Adrenal gland (tissue), 12 donors: ENCODE data around the gene ADK. TPM values are rescaled to one million over a fixed set of nuclear protein-coding genes. Genes with fewer than 3 reads are reported as not detected.

ENCODE experiments used
- DNase-seq, 7 donors: peaks; one replicate each; pipeline ENCODE4 v3.0.0-alpha.2; 2019 to 2020
- H3K27ac ChIP-seq, 5 donors: fragments of 200-600 bp; sonication (generic) in 4 of 5; 1 replicate in 3 of 5; 2 replicates in 2 of 5; pipeline versions ENCODE4 v1.5.1 to v1.8.0; 2016 to 2020; ENCODE audit warnings: mild to moderate bottlenecking in 1 of 5
- H3K27me3 ChIP-seq: fragments of 200-600 bp; 2 replicates; pipeline ENCODE4 v1.8.0; 2021
- H3K36me3 ChIP-seq, 2 donors: fragments of 200-600 bp; replicated peaks in 1 of 2; 1 replicate in 1 of 2; 2 replicates in 1 of 2; pipeline versions ENCODE4 v1.5.1 to v1.8.0; 2018 to 2022
- H3K4me1 ChIP-seq, 2 donors: fragments of 200-600 bp; replicated peaks in 1 of 2; 1 replicate in 1 of 2; 2 replicates in 1 of 2; pipeline versions ENCODE4 v1.5.1 to v1.8.0; 2018 to 2021
- H3K4me3 ChIP-seq, 4 donors: fragments of 200-600 bp; sonication (generic) in 3 of 4; one replicate each; pipeline ENCODE4 v1.5.1; 2016 to 2018
- H3K9me3 ChIP-seq, 3 donors: fragments of 200-600 bp; sonication (generic) in 1 of 3; replicated peaks in 1 of 3; 1 replicate in 2 of 3; 2 replicates in 1 of 3; pipeline versions ENCODE4 v1.5.1 to v1.8.0; 2016 to 2021
- CTCF ChIP-seq, 6 experiments: fragments of 450-650 bp in 4 of 6; fragments of 200-600 bp in 2 of 6; sonication (generic) in 1 of 6; IDR thresholded peaks; 1 replicate in 5 of 6; 2 replicates in 1 of 6; pipeline versions ENCODE4 v1.5.1 to v1.8.0; 2016 to 2021; ENCODE audit warnings: antibody characterized with exemption in 6 of 6, mild to moderate bottlenecking in 2 of 6, moderate library complexity in 1 of 6
- POLR2A ChIP-seq, 2 donors: fragments of 450-650 bp; IDR thresholded peaks; one replicate each; pipeline ENCODE4 v1.6.1; 2017; ENCODE audit warnings: antibody characterized with exemption in 2 of 2, mild to moderate bottlenecking in 2 of 2, moderate library complexity in 1 of 2
- WGBS, 4 donors: extraction: QIAGEN DNeasy Blood & Tissue Kit in 2 of 4; methylation state at CpG; one replicate each; pipeline versions ENCODE4 v1.1.5 to v1.1.7; 2013 to 2017; 5-methylcytosine and 5-hydroxymethylcytosine counted together
- intact Hi-C, 2 donors: fragments of 100-400 bp; cut with DNase I; formaldehyde crosslinking; loops; one replicate each; pipeline versions ENCODE4 v1.14.1 to v1.15.0; 2022 to 2023
- polyA plus RNA-seq, 3 donors: library from polyadenylated mRNA; stranded (reverse); fragments of 200-250 nt in 2 of 3; fragments of 350-450 nt in 1 of 3; fragmentation: Illumina TruSeq in 1 of 3; extraction: RNeasy Lipid Tissue Mini Kit (QIAGEN cat#74804) in 1 of 3; gene quantifications; one replicate each; pipeline ENCODE4 v1.2.3, GENCODE V29; 2013 to 2014
- total RNA-seq, 9 donors: library from RNA; depleted of rRNA in 4 of 9; stranded (reverse); fragments of >200 nt in 4 of 9; fragments of 120-200 nt in 1 of 9; fragmentation: NEBNext Ultra II Directional in 1 of 9; extraction: Animal tissue kit (Norgen Biotek cat#: 25700) in 1 of 9; gene quantifications; one replicate each; pipeline versions ENCODE4 v1.1.0 to v1.2.4, GENCODE V29; 2013 to 2023
- donor health status: healthy with polysubstance abuse.
- donor health status: Bipolar disorder and iron deficiency.
- donor health status: DM: yes; HTN: yes; CAD: no.
- donor health status: DM: no; HTN: no; CAD: no.
- donor health status: DM: no; HTN: no; CAD: no.
- donor health status: DM: yes; HTN: yes; CAD: no.

Gene ADK
- total and polyA plus RNA-seq, 12 donors, result 8.2 to 45.5 (median 22.2) TPM

GRCh38 chr10:74514322-74514721 is 363.3 kb downstream of the ADK start:
- H3K4me3 ChIP-seq, result no peak overlapping the region
- intact Hi-C loops, result no loop called here
- H3K27me3 ChIP-seq, result no peaks in the 10 kb centered on the region
- no peak for DNase-seq
- H3K36me3 ChIP-seq, result no peaks in the 10 kb centered on the region
- peaks cover 0 to 12% (median 5%) of the 10 kb centered on the region in 3 donors for H3K9me3 ChIP-seq
- 96 to 100% (median 97%) methylated on average over 1 of the region's 1 CpG for WGBS, 4 donors
- no peaks in the 10 kb centered on the region for H3K4me1 ChIP-seq
- TF ChIP-seq CTCF (IDR thresholded peaks at IDR 0.05) (no peak), POLR2A (IDR thresholded peaks at IDR 0.05) (no peak)
- no peak overlapping the region for H3K27ac ChIP-seq

- intact Hi-C loops, result no loop called here
- DNase-seq, result no peak
- no peak overlapping the region for H3K27ac ChIP-seq
- H3K9me3 ChIP-seq, result peaks cover 0 to 12% (median 0%) of the 10 kb centered on the region in 3 donors
- H3K4me1 ChIP-seq, result no peaks in the 10 kb centered on the region
- no peaks in the 10 kb centered on the region for H3K36me3 ChIP-seq
- H3K27me3 ChIP-seq, result no peaks in the 10 kb centered on the region
- no peak overlapping the region for H3K4me3 ChIP-seq
- 82 to 91% (median 89%) methylated on average over 1 of the region's 1 CpG for WGBS, 4 donors
- no peak for TF ChIP-seq POLR2A (IDR thresholded peaks at IDR 0.05)
- TF ChIP-seq CTCF (IDR thresholded peaks at IDR 0.05), result no peak
These were observed 367.0 kb downstream of the ADK start for GRCh38 chr10:74518061-74518460.

- H3K9me3 ChIP-seq, result no peaks in the 10 kb centered on the region
- intact Hi-C loops, result no loop called here
- H3K36me3 ChIP-seq, result no peaks in the 10 kb centered on the region
- DNase-seq, result no peak
- H3K4me1 ChIP-seq, result no peaks in the 10 kb centered on the region
- H3K4me3 ChIP-seq, result no peak overlapping the region
- no peak overlapping the region for H3K27ac ChIP-seq
- WGBS, 4 donors, result 92 to 98% (median 95%) methylated on average over 1 of the region's 1 CpG
- H3K27me3 ChIP-seq, result no peaks in the 10 kb centered on the region
- no peak for TF ChIP-seq CTCF (IDR thresholded peaks at IDR 0.05)
- TF ChIP-seq POLR2A (IDR thresholded peaks at IDR 0.05), result no peak
These were observed 370.5 kb downstream of the ADK start for GRCh38 chr10:74521526-74521925.

GRCh38 chr10:74523199-74523598 is 372.2 kb downstream of the ADK start:
- H3K9me3 ChIP-seq, result no peaks in the 10 kb centered on the region
- no peak for TF ChIP-seq CTCF (IDR thresholded peaks at IDR 0.05)
- TF ChIP-seq POLR2A (IDR thresholded peaks at IDR 0.05), result no peak
- H3K27ac ChIP-seq, result no peak overlapping the region
- no peak for DNase-seq
- no peaks in the 10 kb centered on the region for H3K27me3 ChIP-seq
- H3K4me3 ChIP-seq, result no peak overlapping the region
- WGBS, 4 donors, result 80 to 95% (median 91%) methylated on average over 2 of the region's 2 CpGs
- no peaks in the 10 kb centered on the region for H3K4me1 ChIP-seq
- H3K36me3 ChIP-seq, result no peaks in the 10 kb centered on the region
- intact Hi-C loops, result no loop called here
